Peyer's patch (tissue), 4 donors: ENCODE results near the gene ATP8A1. TPM values are rescaled to one million over a fixed set of nuclear protein-coding genes. Genes with fewer than 3 reads are reported as not detected.

Source experiments
- DNase-seq, 3 donors: peaks; one replicate each; pipeline ENCODE4 v3.0.0-alpha.2; 2017 to 2019
- H3K27ac ChIP-seq, 4 donors: fragments of 200-600 bp; sonication (generic); one replicate each; pipeline ENCODE4 v1.5.1; 2016 to 2019
- H3K27me3 ChIP-seq, 2 donors: fragments of 200-600 bp; sonication (generic); one replicate each; pipeline ENCODE4 v1.5.1; 2019
- H3K36me3 ChIP-seq, 3 donors: fragments of 200-600 bp; sonication (generic); one replicate each; pipeline ENCODE4 v1.5.1; 2016 to 2019
- H3K4me1 ChIP-seq, 4 donors: fragments of 200-600 bp; sonication (generic); one replicate each; pipeline ENCODE4 v1.5.1; 2016 to 2019
- H3K4me3 ChIP-seq, 4 donors: fragments of 200-600 bp; sonication (generic); 1 replicate in 3 of 4; 2 replicates in 1 of 4; pipeline ENCODE4 v1.5.1; 2016 to 2019; ENCODE audit warnings: mild to moderate bottlenecking in 1 of 4
- H3K9me3 ChIP-seq, 4 donors: fragments of 200-600 bp; sonication (generic); one replicate each; pipeline ENCODE4 v1.5.1; 2016 to 2019; ENCODE audit warnings: mild to moderate bottlenecking in 1 of 4
- CTCF ChIP-seq, 6 experiments: fragments of 450-650 bp in 4 of 6; fragments of 200-600 bp in 2 of 6; sonication (generic) in 1 of 6; IDR thresholded peaks; one replicate each; pipeline ENCODE4 v1.5.1; 2017 to 2019; ENCODE audit warnings: antibody characterized with exemption in 6 of 6, mild to moderate bottlenecking in 3 of 6, moderate library complexity in 1 of 6
- POLR2A ChIP-seq, 2 donors: fragments of 450-650 bp; IDR thresholded peaks; one replicate each; pipeline ENCODE4 v1.5.1; 2017; ENCODE audit warnings: antibody characterized with exemption in 2 of 2, mild to moderate bottlenecking in 2 of 2, moderate library complexity in 2 of 2
- total RNA-seq, 4 donors: library from RNA; depleted of rRNA; stranded (reverse); fragments of >200 nt; gene quantifications; one replicate each; pipeline ENCODE4 v1.1.0, GENCODE V29; 2016

Gene ATP8A1
- total RNA-seq, 4 donors from 2014 or later, result 71.0 to 172 (median 158) TPM

GRCh38 chr4:42531341-42532030, 125.4 kb downstream of the ATP8A1 start:
- no peaks in the 10 kb centered on the region for H3K27me3 ChIP-seq
- no peaks in the 10 kb centered on the region for H3K4me1 ChIP-seq
- H3K4me3 ChIP-seq, result no peak overlapping the region
- TF ChIP-seq POLR2A (IDR thresholded peaks at IDR 0.05), result no peak
- no peak for TF ChIP-seq CTCF (IDR thresholded peaks at IDR 0.05)
- DNase-seq, result no peak
- H3K36me3 ChIP-seq, result peaks cover 0 to 33% (median 0%) of the 10 kb centered on the region in 3 donors
- H3K9me3 ChIP-seq, result no peaks in the 10 kb centered on the region
- H3K27ac ChIP-seq, result no peak overlapping the region

GRCh38 chr4:42523066-42523718, 133.7 kb downstream of the ATP8A1 start:
- TF ChIP-seq POLR2A (IDR thresholded peaks at IDR 0.05), result no peak
- no peak for TF ChIP-seq CTCF (IDR thresholded peaks at IDR 0.05)
- Histone ChIP-seq H3K27ac (no peak overlapping the region), H3K4me3 (no peak overlapping the region), H3K9me3 (no peaks in the 10 kb centered on the region), H3K27me3 (no peaks in the 10 kb centered on the region), H3K36me3 (peaks cover 0 to 21% (median 0%) of the 10 kb centered on the region in 3 donors), H3K4me1 (no peaks in the 10 kb centered on the region)
- no peak for DNase-seq

- H3K36me3 ChIP-seq, result peaks cover 0 to 21% (median 0%) of the 10 kb centered on the region in 3 donors
- no peak overlapping the region for H3K4me3 ChIP-seq
- no peaks in the 10 kb centered on the region for H3K9me3 ChIP-seq
- DNase-seq, result peak in 2 of 3 donors; percentile 25 to 77
- H3K4me1 ChIP-seq, result no peaks in the 10 kb centered on the region
- H3K27me3 ChIP-seq, result no peaks in the 10 kb centered on the region
- no peak overlapping the region for H3K27ac ChIP-seq
- TF ChIP-seq CTCF (IDR thresholded peaks at IDR 0.05) (peak; percentile 33 to 78 (median 71)), POLR2A (IDR thresholded peaks at IDR 0.05) (no peak)
Measured at GRCh38 chr4:42519803-42520417, 137.0 kb downstream of the ATP8A1 start.

- TF ChIP-seq POLR2A (IDR thresholded peaks at IDR 0.05) (no peak), CTCF (IDR thresholded peaks at IDR 0.05) (no peak)
- H3K4me1 ChIP-seq, result no peaks in the 10 kb centered on the region
Measured at GRCh38 chr4:42515156-42515884, 141.6 kb downstream of the ATP8A1 start.

GRCh38 chr4:42513748-42514492, 143.0 kb downstream of the ATP8A1 start:
- Histone ChIP-seq H3K36me3 (peaks cover 0 to 10% (median 0%) of the 10 kb centered on the region in 3 donors), H3K4me1 (no peaks in the 10 kb centered on the region), H3K27me3 (no peaks in the 10 kb centered on the region), H3K27ac (no peak overlapping the region), H3K9me3 (no peaks in the 10 kb centered on the region), H3K4me3 (no peak overlapping the region)
- DNase-seq, result no peak
- TF ChIP-seq CTCF (IDR thresholded peaks at IDR 0.05) (no peak), POLR2A (IDR thresholded peaks at IDR 0.05) (no peak)

More at GRCh38 chr4:42515156-42515884, 141.6 kb downstream of the ATP8A1 start:
- peaks cover 0 to 10% (median 0%) of the 10 kb centered on the region in 3 donors for H3K36me3 ChIP-seq
- H3K9me3 ChIP-seq, result no peaks in the 10 kb centered on the region
- no peak overlapping the region for H3K27ac ChIP-seq
- H3K4me3 ChIP-seq, result no peak overlapping the region
- H3K27me3 ChIP-seq, result no peaks in the 10 kb centered on the region
- no peak for DNase-seq
